ENCODE data around the gene ALOX15B. TPM values are rescaled to one million over a fixed set of nuclear protein-coding genes. Genes with fewer than 3 reads are reported as not detected.
A peak's percentile ranks its signal among the peaks of the same experiment; 100 is the strongest.

Gene ALOX15B
- total and polyA plus RNA-seq, 9 of the 15 experiments (the other 6 are each of a cell fraction or from before 2014, with no cell fraction given): 0.04 TPM; not detected in 8

GRCh38 chr17:8062807-8063483 lies 24.1 kb downstream of the ALOX15B start (continued):
- no peak for TF ChIP-seq MAX (CRISPR knock-in tag; IDR thresholded peaks at IDR 0.05)
- no peak for TF ChIP-seq HDAC1 (IDR thresholded peaks at IDR 0.05)
- no peak for TF ChIP-seq FOS (IDR thresholded peaks at IDR 0.05; ENCODE audit: extremely low read depth, insufficient read length)
- no peak for TF ChIP-seq GTF2A2 (tag; IDR thresholded peaks at IDR 0.05)
- TF ChIP-seq DPF2 (IDR thresholded peaks at IDR 0.05): peak; percentile 80
- TF ChIP-seq ZNF717 (CRISPR knock-in tag; IDR thresholded peaks at IDR 0.05): no peak

- H3K4me1 ChIP-seq (replicated peaks in 1 of 2; ENCODE audit: control insufficient read depth in 2 of 2, insufficient read depth in 2 of 2, low read length in 2 of 2): peaks cover 8 to 11% of the 10 kb centered on the region in 2 experiments; a peak in 4 of 5 replicates
- H3K9me1 ChIP-seq (ENCODE audit: control insufficient read depth, insufficient read depth, low read length): no peaks in the 10 kb centered on the region
- H3K36me3 ChIP-seq (ENCODE audit: control insufficient read depth, insufficient read depth, low read length): no peaks in the 10 kb centered on the region
- DNase-seq (ENCODE audit: extremely low read depth in 1 of 4, low spot score in 3 of 4) (no peak), ATAC-seq (no peak), FAIRE-seq (no peak)
- ChIA-PET POLR2A (no interaction called here), CTCF (ENCODE audit: low intra/inter-chr PET ratio) (no interaction called here)
- no peaks in the 10 kb centered on the region for H3K9me3 ChIP-seq (replicated peaks; ENCODE audit: control insufficient read depth, insufficient read depth, low read depth, low read length)
- TF ChIP-seq KAT7 (CRISPR knock-in tag; IDR thresholded peaks at IDR 0.05; ENCODE audit: borderline replicate concordance) (no peak), ZNF263 (CRISPR knock-in tag; IDR thresholded peaks at IDR 0.05; ENCODE audit: borderline replicate concordance) (peak; percentile 79; the same call in 1 of the 2 replicates), PRDM10 (IDR thresholded peaks at IDR 0.05; ENCODE audit: partially characterized antibody) (peak; percentile 89)
- 0 out of 5 replicates have a peak, but pooled peaks cover 0 to 3% of the 10 kb centered on the region in 2 experiments for H3K27me3 ChIP-seq (ENCODE audit: control insufficient read depth in 2 of 2, insufficient read depth in 2 of 2, low read length in 2 of 2)
- no peaks in the 10 kb centered on the region for H3K79me2 ChIP-seq (ENCODE audit: control insufficient read depth, insufficient read depth, low read length)
- intact Hi-C loops (cut with micrococcal nuclease) (no loop called here), in situ Hi-C loops (cut with MboI) (loop anchor here (25.0 kb wide), 2 partner anchors 723 to 923 kb away; partner anchors contain the start of gene MFSD6L)
- no peak overlapping the region for H3K27ac ChIP-seq (ENCODE audit: extremely low read depth, low read depth, low read length)
- 0 out of 4 replicates have a peak overlapping the region, but pooled peaks of 1 of the 2 experiments have one; percentile 52 for H3K9ac ChIP-seq (ENCODE audit: insufficient read depth in 1 of 2, low read depth in 2 of 2, low read length in 2 of 2)
- no peaks in the 10 kb centered on the region for H4K20me1 ChIP-seq (replicated peaks; ENCODE audit: control insufficient read depth, insufficient read depth, low read length)
- 30% methylated on average over 7 of the region's 28 CpGs for WGBS (ENCODE audit: insufficient coverage, low coverage, missing lambda C conversion rate)
- no peak overlapping the region for H3K4me3 ChIP-seq
- no peak overlapping the region for H2AFZ ChIP-seq (ENCODE audit: low read depth, low read length)
- H3K4me2 ChIP-seq (ENCODE audit: insufficient read depth, low read length): peak overlapping the region; percentile 46
- no TSS peak for BruUV-seq (replicated peaks)
These were observed 25.1 kb downstream of the ALOX15B start for GRCh38 chr17:8063761-8064534.
